Fibroblast of gingiva (primary cell): ENCODE measurements around the gene PTPDC1.
"Not testable (repeated sequence)": the region's sequence is repeated elsewhere in the genome, so short reads cannot be mapped to it uniquely, and the experiment has no call there.

ENCODE experiments used
- DNase-seq: peaks from one replicate; pipeline ENCODE4 v3.0.0-alpha.2; 2011; ENCODE audit warnings: low read depth

PTPDC1 gene

DNA sequence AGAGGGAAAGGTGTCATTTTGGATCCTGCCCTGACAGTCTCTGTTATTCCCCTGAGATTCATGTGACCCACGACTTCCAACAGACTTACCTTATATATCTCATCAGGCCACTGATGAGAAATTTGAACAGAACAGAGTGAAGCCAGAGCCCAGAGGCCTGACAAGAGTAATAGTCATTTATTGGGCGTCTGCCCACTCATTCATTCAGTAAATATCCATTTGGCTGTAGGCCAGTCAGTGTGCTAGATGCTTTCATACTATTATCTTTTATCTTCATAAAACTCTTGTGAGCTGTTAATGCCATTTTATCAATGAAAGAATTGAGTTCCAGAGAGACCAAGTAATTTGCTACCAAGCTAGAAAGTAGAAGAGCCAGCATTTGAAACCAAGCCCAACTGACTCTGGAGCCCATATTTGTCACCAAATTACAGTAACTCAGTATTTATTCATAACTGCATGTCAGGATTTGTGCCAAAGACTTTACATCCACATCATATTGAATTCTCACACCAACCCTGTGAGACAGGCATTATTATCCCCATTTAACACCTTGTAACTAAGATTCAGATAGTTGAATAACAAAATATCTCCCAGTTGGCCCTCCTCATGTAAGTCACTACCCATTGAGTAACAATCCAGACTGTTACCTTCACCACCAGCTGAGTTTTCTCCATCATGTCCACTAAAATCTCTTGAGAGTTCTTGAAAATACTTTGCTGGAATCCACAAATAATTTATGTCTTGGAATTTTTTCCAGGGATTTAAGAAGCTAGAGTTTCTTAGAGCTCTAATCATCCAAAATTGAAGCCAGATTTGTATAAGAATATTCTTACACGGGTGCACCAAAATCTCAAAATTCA lies 2.5 kb downstream of the PTPDC1 start:
- peak; percentile 30 for DNase-seq

DNA sequence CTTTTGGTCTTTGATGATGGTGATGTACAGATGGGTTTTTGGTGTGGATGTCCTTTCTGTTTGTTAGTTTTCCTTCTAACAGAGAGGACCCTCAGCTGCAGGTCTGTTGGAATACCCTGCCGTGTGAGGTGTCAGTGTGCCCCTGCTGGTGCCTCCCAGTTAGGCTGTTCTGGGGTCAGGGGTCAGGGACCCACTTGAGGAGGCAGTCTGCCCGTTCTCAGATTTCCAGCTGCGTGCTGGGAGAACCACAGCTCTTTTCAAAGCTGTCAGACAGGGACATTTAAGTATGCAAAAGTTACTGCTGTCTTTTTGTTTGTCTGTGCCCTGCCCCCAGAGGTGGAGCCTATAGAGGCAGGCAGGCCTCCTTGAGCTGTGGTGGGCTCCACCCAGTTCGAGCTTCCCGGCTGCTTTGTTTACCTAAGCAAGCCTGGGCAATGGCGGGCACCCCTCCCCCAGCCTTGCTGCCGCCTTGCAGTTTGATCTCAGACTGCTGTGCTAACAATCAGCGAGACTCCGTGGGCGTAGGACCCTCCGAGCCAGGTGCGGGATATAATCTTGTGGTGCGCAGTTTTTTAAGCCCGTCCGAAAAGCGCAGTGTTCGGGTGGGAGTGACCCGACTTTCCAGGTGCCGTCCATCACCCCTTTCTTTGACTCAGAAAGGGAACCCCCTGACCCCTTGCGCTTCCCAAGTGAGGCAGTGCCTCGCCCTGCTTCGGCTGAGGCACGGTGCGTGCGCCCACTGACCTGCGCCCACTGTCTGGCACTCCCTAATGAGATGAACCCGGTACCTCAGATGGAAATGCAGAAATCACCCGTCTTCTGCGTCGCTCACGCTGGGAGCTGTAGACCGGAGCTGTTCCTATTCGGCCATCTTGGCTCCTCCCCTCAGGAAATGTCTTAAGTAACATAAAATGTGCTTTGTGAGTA lies 10.2 kb downstream of the PTPDC1 start:
- DNase-seq, result not testable (repeated sequence)

DNA sequence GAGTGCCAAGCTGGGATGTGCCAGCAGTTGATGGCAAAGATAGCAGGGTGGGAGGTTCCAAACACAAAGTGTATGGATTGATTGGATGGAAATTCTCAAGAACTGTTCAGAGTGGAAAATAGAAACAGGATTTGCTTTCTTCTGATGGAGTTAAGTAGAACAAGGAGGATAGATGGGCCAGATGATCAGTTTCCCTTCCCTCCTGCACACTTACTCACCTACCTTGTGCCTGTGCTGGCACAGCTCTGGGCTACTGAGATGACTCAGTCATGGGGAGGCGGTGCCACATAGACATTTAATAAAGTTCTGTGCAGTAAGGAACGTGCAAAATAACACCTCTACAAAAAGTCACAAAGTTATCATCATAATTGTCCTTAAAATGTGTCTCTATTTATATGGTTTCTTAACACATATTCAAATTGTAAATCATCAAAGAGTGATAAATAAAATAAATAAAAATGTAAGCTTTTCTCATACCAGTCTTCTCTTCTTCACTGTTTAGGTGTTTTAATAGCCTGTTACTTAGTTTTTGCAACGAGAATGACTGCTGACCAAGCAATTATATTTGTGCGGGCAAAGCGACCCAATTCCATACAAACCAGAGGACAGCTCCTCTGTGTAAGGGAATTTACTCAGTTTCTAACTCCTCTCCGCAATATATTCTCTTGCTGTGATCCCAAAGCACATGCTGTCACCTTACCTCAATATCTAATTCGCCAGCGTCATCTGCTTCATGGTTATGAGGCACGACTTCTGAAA lies 12.7 kb downstream of the PTPDC1 start:
- no peak for DNase-seq

DNA sequence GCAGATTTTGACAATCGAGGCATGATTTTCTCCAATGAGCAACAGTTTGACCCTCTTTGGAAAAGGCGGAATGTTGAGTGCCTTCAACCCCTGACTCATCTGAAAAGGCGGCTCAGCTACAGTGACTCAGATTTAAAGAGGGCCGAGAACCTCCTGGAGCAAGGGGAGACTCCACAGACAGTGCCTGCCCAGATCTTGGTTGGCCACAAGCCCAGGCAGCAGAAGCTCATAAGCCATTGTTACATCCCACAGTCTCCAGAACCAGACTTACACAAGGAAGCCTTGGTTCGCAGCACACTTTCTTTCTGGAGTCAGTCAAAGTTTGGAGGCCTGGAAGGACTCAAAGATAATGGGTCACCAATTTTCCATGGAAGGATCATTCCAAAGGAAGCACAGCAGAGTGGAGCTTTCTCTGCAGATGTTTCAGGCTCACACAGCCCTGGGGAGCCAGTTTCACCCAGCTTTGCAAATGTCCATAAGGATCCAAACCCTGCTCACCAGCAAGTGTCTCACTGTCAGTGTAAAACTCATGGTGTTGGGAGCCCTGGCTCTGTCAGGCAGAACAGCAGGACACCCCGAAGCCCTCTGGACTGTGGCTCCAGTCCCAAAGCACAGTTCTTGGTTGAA lies 13.6 kb downstream of the PTPDC1 start:
- DNase-seq, result peak; percentile 79

DNA sequence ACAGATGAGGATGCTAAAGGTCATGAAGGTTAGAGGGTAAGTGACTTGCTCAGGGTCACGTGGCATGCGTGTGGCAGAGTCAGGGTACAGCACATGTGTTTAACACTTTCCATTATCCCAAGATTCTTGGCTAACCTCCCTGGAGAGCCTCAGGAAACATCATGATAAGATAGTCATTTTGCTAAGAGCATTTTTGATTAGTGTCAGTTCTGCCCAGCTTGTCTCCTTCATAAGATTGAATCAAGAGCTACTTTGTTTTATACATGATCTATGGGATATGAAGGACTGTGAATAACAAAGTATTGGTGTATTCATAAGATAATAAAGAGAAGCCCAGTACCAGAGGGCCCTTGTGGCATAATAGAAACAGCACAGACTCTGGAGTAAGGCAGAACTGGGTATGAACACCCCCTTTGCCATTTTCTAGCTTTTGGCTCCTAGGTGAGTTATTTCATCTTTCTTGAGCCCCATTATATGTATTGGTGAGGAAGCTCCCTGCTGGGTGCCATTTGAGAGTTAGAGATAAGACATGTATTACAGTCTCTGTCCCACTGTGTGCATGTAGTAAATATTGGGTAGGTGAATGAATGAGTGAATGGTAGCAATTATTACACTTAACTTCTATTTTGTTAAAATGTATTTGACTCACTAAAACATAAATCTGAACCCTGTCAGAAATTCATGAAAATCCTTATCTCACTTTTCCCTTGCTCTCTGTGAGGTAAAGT lies 16.1 kb downstream of the PTPDC1 start:
- no peak for DNase-seq

DNA sequence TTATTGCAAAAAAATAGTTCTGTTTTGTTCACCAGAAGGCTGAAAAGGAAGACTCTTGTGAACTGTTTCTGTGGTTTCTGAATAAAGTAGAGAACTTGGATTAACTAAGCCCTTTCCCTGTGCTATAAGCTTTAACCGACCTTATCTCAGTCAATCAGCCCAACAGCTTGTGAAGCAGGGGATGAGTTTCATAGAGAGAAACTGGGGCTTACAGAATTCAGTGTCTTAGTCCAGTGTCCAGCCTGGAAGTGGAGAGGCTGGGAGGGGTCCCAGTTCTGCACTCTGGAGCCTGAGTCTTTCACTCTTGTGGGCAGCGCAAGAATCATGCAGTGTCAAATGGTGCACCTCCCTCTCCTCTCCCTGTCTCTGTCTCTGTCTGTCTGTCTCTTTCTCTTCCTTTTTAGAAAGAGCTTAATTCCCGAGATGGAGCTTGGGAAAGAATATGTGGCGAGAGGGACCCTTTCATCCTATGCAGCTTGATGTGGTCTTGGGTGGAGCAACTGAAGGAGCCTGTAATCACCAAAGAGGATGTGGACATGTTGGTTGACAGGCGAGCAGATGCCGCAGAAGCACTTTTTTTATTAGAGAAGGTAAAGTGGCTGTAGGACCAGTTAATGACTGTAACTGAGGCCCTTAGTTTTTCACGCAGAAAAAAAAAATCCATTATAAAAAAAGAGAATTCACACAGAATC lies 17.0 kb downstream of the PTPDC1 start:
- DNase-seq, result no peak

DNA sequence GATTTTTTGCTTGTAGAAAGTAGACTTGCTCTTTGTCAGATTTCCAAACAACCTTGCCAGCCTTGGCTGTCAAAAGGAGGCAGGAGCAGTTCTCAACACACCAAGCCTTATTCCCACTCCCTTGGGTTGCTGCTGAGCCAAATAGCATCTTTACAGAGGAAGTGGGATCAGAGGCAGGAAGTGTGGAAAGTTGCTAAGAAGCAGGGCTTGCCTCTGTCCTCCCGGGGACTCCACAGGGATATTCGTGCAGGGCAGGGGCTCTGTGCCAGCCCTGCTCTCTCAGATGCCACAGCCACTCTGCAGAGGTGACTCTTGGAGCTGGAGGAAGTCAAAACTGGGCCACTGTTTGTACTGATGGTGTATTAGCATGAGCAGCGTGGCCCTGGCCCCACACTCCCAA lies 24.3 kb downstream of the PTPDC1 start:
- peak; percentile 23 for DNase-seq

DNA sequence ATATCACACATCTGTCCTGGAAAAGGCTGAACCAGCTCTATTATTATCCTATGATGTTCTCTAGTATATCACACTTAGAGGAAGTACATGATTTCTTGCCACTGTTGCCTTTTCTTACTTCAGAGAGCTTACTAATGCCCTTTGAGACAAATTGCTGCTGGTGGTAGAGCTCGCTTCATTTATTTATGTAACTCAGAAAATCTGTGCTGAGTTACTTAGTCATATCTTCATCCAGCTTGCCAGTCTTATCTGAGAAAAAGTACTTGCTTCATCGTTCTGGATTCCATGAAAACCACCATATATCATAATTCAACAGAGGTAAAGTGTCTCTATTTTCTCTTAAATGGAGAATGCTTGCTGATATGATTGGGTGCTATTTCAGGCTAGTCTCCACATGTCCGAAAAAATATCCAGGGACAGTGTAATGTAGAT lies 26.6 kb downstream of the PTPDC1 start:
- peak; percentile 64 for DNase-seq

DNA sequence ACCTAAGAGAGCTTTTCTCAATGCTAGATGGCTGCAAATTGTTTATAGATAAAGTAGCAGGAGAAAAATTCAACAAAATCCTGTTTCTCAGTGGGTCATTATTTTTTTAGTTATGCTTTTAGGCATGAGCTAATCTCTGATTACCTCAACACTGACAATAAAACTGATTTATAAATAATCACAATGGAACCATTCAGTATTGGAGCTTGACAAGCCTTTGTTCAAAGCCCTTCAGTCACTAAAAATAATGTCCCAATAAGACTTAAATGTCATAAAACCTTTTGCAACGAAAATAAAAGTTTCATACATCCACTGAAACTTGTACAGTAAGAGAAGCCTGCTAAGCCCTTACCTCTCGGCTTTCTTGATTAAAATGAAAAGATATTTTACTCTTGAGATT lies 27.2 kb downstream of the PTPDC1 start:
- DNase-seq, result no peak

DNA sequence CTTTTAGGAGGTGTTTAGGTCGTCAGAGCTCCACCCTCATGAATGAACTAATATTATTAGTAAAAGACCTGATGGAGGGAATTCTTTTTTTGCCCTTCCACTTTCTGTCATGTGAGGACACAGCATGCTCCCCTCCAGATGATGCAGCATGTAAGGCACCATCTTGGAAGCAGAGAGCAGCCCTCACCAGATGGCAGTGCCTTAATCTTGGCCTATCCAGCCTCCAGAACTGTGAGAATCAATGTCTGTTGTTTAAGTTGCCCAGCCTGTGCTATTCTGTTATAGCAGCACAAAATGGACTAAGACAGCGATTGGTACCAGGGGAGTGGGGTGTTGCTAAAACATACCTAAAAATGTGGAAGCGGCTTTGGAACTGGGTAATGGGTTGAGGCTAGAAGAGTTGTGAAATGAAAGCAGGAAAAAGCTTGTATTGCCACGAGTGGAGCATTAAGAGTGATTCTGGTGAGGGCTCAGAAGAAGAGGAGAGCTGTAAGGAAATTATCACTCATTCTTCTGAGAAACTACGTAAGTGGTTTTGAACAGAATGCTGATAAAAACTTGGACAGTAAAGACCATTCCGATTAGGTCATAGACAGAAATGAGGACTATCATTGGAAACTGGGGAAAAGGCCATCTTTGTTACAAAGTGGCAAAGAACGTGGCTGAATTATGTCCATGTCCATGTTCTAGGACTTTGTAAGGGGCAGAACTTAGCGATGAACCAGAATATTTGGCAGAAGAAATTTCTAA lies 28.6 kb downstream of the PTPDC1 start:
- no peak for DNase-seq

DNA sequence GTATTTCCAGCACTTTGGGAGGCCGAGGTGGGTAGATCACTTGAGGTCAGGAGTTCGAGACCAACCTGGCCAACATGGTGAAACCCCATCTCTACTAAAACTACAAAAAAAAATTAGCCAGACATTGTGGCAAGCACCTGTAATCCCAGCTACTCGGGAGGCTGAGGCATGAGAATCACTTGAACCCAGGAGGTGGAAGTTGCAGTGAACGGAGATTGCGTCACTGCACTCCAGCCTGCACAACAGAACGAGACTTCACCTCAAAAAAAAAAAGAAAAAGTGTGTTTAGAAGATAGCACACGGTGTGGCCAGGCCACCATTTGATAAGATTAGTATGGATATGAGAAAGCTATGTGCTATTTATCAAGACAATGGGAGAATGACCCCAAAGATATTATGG lies 35.8 kb downstream of the PTPDC1 start:
- DNase-seq, result not testable (repeated sequence)

DNA sequence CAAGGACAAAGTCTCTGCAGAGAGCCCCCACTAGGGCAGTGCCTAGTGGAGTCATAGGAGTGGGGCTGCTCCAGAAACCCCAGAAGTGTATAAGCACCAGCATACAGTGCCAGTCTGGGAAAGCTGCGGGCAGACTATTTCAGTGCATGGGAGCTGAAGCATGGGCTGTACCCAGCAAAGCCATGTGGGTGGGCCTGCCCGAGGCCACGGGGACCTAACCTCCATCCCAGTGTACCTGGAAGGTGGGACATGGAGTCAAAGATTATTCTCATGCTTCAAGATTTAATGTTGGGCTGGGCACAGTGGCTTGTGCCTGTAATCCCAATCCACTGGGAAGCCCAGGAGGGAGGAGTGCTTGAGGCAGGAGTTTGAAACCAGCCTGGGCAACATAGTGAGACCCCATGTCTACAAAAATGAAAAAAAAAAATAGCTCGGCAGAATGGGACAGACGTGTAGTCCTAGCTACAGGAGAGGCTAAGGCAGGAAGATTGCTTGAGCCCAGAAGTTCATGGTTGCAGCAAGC lies 36.7 kb downstream of the PTPDC1 start:
- DNase-seq, result no peak

DNA sequence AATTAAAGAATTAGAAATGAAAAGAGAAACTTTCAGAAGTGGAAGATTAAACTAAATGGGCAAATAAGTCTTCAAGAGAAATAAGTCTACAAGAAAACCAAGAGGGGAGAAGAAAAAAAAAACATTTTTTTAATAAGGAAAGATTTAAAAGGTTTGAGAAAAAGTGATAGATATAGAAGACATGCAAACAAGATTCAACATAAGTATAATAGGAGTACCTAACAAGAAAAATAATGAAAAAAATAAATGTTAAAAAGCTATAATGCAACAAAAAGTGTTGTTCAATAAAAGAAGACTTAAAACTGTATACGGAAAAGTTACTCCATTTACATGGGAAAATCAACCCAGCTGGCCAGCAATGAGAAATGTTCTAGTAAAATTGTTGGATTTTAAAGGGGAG lies 42.6 kb downstream of the PTPDC1 start:
- DNase-seq, result no peak

DNA sequence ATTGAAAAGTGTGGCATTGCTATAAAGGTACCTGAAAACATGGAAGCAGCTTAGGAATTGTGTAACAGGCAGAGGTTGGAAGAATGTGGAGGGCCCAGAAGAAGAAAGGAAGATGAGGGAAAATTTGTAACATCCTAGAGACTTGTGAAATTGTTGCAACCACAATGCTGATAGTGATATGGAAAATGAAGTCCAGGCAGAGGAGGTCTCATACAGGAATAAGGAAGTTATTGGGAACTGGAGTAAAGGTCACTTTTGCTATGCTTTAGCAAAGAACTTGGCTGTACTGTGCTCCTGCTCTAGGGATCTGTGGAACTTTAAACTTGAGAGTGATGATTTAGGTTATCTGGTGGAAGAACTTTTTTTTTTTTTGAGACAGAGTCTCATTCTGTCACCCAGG lies 43.5 kb downstream of the PTPDC1 start:
- no peak for DNase-seq

DNA sequence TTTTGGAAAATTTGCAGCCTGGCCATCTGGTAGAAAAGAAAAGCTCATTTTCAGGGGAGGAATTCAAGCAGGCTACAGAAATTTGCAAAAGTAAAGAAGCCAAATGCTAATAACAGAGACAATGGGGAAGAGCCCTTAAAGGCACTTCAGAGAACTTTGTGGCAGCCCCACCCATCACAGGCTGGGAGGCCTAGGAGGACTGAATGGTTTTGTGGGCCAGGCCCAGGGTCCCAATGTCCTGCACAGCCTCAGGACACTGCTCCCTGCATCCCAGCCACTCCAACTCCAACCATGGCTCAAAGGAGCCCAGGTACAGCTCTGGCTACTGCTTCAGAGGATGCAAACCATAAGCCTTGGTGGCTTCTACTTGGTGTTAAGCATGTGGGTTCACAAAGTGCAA lies 44.3 kb downstream of the PTPDC1 start:
- DNase-seq, result no peak

DNA sequence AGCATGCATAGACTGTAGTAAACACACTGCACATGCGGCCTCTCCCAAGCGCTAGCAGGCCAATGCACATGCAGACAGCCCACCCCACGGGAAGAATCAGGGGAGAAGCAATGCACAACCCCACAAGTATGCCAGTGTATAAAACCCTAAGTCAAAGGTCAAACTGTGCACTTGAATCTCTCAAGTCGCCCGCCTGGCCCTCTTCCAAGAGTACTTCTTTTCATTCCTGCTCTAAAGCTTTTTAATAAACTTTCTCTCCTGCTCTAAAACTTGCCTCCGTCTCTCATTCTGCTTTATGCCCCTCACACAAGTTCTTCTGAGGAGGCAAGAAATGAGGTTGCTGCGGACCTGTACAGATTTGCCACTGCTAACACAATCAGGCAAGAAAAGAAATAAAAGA lies 50.4 kb downstream of the PTPDC1 start:
- DNase-seq, result no peak

DNA sequence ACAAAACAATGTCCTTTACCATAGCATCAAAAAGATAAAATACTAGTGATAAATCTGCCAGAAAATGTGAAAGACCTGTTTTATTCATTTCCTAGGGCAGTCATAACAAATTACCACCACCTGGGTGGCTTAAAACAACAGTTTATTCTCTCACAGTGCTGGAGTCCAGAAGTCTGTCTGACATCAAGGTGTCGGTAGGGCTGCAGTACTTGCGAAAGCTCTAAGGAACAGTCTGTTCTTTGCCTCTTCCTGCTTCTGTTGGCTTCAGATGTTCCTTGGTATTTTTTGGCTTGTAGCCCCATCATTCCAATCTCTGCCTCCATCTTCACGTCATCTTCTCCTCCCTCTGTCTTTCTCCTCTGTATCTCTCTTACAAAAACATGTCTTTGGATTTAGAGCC lies 51.0 kb downstream of the PTPDC1 start:
- peak; percentile 97 for DNase-seq

DNA sequence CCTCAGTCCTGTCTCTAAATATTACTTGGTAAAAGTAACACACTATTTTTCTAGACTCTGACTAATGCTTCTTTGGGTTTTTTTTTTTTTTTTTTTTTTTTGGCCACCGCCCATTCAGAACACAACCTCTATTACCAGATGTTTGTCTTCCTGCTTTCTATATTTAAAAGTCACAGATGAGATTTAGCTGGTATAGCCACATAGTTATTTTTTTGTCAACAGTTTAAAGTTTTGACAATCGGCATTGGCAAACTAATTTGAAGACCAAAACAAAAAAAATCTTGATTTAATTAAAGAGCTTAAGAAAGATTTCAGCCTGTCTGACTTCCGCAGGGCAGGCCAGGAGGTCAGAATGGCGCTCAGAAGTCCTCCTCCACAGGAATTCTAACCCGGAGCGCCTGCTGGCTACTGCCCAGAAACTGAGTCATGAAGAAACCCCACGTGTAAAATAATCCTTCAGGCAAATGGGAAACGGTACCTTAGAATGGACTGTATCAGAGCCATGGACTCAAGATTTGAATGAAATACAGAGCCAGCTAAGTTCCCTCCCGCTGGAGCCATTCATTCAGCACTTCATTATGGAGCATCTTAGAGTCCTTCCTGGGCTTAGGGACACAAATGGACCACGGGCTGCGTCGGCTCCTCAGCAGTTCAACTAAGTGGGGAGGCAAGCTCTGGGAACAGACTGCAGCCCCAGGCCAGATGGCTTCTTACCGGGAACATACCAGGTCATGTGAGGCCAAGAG lies 55.6 kb downstream of the PTPDC1 start:
- peak; percentile 99 for DNase-seq

DNA sequence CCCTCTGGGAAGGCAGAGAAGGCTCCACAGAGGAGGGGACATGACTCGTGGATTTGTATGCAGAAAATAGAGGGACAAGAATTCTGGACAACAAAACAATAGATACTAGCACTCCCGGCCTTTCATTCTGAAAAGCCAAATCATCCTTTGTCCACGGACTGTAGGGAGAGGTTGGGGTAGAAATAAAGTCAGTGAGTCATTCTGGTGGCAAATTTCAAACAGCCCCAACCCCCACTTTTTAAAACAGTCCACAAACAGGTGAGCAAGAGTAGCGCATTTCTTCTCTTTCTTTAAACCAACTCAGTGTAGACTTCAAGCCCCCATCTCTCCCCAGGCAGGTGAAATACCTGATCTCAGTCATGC lies 56.1 kb downstream of the PTPDC1 start:
- no peak for DNase-seq
